Stimulated activated naive CD4-positive, alpha-beta T cell (primary cell): ENCODE results near the gene MXD4.

Experiments used
- DNase-seq, 6 experiments: peaks; one replicate each; lab custom pipeline; 2025; lab: John Stamatoyannopoulos, UW

MXD4 gene

DNA sequence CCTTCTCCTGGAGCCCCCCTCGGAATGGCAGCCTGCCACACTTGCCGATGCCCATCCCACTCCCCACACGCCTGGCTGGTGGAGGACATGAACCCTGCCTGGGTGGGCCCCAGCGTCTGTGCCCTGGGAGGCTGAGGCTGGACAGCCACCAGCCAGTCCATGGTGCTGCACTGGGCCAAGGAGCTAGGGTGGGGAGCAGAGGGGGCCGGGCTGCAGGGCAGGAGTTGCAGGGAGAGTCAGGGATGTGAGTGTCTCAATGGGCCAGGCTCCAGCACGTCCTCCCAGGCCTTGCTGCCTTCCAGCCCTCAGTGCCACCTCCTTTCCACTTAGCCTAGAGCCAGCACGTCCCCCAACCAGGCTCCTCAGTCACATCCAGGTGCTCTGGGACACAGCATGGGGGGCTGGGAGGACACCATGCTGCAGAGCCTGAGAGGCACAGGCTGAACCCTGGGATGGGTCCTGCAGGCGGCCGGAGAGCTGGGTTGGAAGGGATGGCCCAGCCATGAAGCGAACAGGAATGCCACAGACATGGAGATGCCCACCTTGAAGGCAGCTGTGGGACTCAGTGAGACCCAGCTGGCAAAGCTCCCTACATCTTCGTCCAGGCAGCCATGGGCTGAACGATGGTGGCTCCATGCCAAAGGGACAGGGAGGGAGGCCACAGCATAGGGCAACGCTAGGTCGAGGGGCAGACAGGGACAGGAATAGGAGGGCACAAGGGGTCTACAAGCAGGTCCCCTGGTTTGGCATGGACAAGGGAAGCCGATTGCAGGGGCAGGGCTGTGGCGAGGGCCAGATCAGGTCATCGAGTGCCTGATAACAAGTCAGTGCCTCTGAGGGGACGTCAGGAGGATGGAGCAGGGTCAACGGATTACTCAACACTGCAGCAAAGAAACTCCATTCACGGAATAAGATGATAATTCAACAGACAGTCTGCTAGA, 30.1 kb upstream of the MXD4 start:
- DNase-seq = no peak

DNA sequence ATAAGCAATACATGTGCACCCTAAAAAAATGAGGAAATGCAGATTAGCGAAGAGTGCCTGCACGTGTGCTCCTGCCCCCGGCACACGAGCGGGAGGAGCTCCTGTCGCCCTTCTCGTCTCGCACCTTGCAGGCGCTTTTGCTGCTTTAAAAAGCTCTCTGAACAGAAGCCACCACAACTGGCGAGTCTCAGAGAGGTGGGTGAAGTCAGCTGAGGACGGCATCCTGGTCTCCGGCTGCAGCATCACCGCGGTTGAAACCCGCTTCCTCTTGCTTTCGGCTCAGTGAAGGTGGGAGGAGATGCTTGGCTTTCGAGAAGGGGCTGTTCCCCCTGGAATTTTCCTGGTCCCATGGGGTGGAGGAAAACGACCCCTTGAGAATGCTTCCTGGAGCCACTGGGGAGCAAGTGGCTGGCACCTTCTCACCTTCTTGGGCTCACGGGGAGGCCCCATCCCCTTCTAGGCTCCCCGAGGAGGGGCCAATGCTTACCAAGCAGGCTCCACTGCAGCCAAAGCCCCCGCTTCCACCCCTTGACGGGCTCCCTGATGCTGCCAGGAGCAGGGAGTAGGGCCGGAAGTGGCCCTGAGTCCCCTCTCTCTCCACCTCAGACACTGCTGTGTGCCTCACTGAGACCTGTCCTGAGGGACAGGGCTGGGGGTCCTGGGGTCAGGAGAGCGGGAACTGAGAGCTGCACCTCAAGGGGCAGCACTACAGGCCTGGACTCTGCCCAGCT, 29.2 kb upstream of the MXD4 start:
- DNase-seq = peak; percentile 35 to 86 (median 72)

DNA sequence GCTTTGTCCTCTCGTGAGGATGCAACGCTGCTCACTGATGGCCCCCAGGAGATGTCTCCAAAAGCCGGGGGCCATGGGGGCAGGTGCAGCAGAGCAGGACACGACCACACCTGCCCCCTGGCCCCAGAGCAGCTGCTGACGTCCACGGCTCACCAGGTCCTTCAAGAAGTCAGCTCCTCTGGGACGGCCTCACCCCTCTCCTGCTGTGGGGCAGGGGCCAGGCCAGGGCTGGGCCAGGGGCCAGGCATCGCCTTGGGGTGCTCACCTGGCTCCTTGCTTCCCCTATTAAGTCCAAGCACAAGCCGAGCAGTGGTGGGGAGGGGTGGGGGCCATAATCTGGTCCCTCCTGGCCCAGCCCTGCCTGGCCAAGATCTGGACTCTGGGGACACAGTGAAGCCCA, 28.6 kb upstream of the MXD4 start:
- DNase-seq = no peak

DNA sequence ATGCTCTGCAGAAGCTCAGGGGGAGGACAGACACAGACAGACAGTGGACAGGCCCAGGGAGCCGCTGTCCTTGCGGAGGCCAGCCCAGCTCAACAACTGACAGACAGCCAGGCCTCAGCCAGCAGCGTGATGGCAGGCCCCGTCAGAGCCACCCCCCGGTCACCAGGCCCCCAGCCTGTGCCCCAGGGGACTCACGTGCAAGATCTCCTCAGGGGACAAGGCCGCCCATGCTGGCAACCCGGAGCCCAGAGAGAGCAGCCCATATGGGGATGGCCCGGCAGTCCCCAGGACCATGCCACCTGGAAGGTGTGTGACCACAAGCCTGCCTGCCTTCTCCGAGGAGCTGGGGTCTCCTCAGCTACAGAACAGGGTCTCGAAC, 28.0 kb upstream of the MXD4 start:
- no peak for DNase-seq

DNA sequence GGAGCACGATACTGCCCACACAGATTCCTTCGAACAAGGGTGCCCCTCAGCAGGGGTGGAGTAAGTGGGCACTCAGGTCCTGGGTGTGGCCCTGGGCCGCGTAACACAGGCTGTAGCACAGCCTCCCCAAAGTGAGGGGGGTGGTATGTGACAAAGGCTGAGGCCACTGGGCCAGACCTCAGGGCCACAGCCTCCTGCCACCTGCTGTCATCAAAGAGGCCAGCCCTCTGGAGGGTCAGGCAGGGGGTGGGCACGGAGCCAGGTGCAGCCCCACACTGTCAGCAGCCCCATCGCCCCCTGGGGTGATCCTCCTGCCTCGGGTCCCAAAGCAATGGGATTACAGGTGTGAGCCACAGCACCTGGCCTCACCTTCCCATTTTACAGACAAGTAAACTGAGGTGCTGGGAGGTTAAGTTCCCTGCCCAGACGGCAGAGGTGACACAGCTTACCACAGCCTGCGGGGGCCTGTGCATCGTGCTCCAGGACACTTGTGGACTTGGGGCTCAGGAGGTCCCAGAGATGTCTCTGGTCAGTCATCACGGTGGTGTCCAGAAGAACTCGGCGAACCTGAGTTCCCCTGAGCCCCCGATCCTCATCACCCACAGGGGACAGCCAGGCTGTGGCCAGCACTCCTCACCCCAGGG, 27.5 kb upstream of the MXD4 start:
- no peak for DNase-seq

DNA sequence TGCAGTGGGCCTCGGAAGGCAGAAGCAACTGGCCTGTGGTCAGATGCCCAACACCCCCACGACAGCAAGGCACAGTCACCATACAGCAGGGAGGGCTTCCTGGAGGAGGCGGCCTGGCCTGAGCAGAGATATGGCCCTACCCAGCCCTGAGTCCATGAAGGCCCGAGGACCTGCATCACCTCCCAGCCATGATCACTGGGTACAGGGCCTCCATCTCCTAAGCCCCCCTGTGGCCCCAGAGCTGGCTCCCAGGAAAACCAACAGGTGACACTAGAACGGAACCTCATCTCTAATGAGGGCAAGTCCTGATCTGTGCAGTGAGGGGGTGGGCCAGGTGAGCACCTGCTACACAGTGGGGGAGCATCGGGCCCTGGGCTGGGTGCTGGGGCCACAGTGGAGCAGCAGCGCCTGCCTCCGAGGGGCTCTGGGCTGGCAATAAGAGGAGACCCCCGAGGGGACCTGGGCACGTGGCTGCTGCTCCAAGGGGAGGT, 26.2 kb upstream of the MXD4 start:
- DNase-seq = no peak

DNA sequence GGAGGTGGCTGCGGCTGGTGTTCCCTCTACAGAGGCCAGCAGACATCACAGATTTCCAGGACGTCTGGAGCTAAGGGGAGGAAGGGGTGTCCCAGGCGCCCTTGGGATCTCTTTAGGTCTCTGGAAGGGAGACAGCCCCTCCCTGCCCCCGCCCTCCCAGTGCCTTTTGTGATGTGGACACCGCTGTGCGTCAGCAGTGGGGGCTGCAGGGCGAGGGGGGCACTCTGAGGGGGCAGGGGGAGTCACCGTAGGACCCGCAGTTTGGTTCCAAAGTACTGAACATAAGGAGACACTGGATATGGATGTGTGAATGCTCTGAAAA, 25.6 kb upstream of the MXD4 start:
- DNase-seq = no peak

DNA sequence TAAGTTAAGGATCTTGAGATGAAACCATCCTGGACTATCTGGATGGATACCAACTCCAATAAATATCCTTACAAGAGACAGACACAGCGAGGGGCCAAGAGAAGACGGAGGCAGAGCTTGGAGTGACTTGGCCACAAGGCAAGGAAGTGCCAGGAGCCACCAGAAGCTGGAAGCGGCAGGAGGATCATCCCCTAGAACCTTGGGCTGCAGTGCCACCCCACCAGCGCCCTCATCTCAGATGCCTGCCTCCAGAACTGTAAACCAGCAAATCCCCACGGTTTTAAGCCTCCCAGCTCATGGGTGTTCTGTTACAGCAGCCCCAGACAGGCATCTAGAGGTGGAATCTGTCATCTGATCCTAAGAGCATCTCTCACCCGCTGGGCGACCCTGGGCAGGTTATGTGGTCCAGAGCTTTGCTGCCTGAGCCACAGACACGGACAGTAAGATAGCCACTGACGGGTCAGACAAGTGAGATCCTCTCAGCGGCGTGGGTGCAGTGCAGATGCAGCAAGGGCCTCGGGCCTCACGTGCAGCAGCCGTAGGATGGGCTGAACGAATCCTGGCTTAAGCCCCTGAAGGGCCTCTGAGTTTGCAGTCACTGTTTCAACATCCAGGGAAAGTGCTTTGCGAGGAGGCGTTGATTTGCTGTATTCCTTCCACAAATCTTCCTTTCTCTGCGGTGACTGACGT, 25.1 kb upstream of the MXD4 start:
- no peak for DNase-seq

DNA sequence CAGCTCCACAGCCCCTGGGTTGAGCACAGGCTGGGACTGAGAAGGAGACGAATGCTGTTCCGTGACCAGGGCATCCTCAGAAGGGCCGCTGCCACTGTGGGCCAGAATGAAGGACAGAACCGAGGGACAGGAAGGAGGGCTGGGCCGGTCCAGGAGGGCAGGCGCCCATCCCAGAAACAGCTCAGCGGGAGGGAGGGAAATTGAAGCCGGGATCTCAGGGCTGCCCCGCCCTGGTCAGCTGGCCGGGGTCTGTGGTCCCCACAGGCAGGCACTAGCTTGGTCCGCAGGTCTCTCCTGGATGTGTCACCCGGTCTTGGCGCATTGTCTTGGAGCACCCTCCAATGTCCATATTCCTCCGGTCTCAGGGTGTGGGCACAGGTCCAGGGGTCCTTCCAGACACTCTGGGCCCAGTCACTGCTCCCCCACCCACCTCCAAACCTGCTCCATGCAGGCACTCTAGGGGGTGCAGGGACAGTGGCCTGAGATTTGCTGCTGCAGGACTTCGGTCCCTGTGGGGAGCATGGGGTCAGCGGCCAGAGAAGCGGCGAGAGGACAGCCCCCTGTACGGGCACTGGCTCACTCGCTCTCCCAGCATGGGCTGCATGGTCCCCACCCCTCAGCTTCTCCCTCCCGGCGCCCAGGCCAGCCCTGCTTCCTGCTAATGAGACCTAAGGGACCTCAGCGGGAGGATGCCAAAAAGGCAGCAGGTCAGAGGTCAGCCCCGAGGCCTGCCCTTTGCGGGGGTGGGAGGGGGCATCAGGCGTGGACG, 23.9 kb upstream of the MXD4 start:
- no peak for DNase-seq

DNA sequence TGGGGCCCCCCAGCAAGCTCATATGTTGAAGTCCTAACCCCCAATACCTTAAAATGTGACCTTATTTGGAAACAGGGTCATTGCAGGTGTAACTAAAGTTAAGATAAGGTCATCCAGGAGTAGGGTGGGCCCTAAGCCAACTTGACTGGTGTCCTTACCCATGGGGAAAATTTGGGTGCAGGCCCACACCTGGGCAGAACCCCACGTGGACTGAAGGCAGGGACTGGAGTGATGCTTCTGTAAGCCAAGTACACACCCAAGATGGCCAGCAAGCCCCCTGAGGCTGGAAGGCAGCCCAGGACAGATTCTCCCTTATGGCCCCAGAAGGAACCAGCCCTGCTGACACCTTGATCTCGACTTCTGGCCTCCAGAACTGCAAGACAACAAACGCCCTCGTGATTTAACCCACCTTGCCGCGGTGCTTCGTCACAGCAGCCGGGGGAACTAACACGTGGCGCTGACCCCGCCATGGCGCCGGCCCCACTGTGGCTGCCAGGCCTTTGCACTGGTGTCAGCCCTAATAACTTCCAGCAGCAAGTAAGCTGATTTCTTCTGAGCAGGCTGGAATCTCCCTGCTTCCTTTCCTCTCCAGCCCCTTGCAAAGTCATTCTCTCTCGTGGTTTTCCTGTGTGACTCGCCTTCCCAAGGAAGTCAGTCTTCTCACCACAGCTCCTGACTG, 23.2 kb upstream of the MXD4 start:
- no peak for DNase-seq

DNA sequence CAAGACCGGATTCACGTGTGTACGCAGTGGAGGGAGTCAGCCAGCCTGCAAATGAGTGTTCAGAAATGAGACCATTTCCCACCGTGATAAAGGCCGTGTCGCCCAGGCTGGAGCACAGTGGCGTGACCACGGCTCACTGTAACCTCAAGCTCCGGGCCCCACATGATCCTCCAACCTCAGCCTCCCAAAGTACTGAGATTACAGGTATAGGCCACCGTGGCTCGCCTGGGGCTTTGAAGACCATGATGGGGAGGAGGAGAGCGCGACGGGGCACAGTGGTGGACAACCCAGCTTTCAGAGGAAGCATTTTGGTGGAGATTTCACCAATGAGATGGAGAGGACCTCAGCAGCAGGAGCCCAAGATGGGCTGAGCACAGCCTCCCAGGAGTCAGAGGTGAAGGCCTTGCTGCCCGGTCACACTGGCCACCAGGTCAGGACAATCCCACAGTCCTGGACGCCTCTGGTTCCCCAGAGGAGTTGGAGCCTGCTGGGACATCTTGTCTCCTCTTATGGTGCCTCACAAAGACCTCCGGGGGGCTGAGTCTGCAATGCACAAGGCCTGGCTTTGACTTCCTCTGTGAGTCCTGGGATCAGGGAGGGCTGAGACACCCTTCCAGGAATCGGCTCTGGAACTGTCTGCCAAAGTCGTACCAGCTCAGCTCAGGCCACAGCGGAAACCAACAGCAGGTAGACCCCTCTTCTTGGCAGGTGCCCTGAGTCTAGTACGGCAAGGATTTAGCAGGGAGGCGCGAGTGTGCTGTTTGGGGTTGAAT, 22.4 kb upstream of the MXD4 start:
- no peak for DNase-seq

DNA sequence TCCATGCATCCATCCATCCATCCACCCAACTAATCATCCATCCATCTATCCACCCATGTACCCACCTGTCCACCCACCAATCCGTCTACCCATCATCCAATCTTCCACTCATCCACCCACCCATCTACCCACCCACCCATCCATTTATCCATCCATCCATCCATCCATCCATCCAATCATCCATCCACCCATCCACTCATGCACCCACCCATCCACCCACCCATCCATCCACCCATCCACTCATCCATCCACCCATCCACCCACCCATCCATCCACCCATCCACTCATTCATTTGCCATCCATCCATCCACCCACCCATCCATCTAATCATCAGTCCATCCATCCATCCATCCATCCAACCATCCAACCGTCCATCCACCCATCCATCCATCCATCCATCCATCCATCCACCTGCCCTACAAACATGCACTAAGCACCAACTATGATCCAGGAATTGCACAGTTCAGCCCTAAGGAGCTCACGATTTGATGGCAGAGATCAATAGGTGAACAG, 21.3 kb upstream of the MXD4 start:
- no peak for DNase-seq

DNA sequence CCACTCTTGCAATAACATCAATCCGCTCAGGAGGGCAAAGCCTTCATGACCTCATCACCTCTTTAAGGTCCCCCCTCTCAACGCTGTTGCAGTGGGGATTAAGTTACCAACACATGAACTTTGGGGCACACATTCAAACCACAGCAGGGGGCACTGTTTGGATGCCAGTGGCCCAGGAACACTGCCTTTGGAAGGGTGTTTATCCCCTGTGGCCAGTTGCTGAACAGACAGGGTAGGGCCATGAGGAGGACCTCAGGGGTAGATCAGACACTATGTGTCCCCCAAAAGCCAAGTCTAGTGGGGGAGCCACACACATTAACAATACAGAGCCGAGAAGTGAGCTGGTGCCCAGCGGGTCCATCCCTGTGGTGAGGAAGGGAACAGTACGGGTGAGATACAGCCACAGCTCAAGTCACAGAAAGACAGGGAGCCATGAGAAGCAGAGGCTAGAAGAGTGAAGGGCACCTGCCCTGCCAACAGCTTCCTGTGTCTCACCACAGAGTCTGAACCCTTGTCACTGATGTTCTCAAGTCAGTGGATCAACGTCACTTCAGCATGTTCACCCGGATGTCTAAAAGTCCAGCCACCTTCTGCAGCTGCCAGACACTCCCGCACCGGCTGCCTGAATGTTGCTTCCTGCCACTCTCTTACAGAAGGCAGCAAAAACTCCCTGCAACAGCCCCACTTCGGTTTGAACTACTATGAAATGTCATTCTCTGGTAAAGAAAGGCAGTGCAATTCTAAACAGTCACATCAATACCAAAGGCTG, 19.9 kb upstream of the MXD4 start:
- DNase-seq = peak; percentile 76 to 96 (median 88)

DNA sequence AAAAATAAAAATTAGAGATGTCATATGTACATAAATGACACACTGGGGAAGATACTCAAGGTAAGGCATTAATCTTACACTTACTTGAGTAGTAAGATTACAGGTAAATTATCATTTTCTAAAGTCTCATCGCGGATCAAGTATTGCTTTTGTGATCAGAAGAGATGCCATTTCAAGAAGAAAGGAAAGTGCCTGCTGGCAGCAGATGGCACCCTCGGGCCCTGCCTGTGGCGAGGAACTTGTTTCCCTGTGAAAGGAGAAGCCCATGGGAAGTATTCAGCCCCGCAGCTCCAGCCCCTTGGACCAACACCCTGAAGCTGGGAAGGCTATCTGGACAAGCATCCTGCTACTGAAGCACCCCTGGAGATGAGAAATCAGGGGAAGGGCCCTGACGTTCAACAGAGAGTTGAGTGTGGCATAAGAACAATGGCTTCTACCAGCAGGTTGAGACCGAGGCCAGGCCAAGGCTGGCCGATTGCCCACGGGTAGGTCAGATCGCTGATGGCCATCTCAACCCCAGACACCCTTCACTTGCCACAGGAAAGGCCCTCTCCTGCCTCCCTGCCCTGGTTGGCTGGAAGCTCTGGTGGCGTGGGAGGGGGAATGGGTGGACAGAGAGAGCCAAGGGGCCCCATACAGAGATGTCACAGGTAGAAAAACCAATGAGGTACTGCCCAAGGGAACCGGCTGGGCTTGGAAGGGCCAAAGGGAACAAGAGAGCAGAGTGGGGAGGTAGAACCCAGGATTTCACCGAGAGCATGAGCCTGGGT, 18.8 kb upstream of the MXD4 start:
- DNase-seq = peak in 1 of 6 experiments; percentile 16

DNA sequence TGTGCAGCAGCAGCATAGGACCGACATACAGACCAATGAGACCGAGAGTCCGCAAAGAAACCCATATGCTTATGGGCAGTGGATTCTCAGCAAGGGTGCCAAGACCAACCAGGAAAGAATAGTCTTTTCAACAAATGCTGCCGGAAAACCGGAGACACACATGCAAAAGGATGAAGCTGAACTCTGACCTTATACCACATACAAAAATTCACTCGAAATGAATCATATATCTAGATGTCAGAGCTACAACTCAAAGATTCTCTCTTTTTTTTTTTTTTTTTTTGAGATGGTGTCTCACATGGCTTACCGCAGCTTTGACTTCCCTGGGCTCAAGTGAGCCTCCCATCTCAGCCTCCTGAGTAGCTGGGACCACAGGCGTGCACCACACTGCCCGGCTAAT, 16.0 kb upstream of the MXD4 start:
- no peak for DNase-seq

DNA sequence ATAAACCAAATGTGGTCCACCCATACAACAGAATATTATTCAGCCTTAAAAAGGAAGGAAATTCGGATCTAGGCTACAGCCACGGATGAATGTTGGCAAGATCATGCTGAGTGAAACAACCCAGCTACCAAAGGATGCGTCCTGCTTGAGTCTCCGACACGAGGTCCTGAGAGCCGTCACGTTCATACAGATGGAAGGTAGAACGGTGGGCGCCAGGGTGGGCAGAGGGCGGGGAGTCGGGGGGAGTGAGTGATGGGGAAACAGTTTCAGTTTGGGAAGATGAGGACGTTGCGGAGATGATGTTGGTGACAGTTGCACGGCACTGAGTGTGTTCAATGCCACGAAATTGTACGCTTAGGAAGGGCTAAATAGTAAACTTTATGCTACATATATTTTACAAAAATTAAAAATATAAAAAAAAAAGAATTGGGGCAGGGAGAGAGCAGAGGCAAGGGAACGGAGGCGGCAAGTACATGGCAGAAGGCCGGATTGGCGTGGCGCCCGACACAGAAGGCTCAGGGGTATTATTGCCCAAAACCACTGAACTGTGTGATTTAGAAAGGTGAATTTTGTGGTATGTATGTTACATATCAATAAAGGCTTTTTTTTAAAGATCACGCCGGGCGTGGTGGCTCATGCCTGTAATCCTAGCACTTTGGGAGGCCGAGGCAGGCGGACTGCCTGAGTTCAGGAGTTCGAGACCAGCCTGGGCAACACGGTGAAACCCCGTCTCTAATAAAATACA, 14.8 kb upstream of the MXD4 start:
- no peak for DNase-seq

DNA sequence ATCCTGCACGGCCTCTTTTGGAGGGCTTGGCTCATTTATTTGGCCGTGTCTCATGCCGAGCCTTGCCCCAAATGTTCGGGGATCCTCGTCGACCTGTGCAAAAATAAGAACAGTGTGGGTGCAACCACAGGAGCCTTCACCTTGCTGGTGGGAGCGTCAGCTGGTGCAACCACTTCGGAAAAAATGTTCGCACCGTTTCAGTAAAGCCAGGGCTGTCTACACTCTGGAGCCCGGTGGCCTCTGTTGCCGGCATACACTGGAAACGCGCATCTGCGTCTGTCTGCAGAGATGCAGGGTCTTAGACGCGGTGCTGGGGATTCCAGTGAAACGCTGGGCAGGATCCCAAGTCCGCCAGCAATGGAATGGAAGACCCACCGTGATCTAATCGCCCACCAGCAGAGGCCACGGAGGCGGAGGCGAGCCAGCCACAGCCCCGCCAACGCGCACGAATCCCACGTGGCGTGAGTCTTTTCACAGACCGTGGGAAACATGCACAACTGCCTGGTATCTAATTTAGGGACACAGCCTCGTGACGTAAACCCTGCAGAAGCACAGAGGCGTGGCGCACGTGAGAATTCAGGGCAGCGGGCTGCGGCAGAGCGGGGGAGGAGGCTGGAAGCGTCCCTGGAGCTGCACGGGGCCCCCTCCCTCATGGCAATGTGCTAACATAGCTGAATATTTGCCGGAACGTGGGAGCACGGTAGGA, 13.8 kb upstream of the MXD4 start:
- DNase-seq = no peak
